ENCODE data around the gene JAK3.
A peak's percentile ranks its signal among the peaks of the same experiment; 100 is the strongest.
"Not testable (repeated sequence)": the region's sequence is repeated elsewhere in the genome, so short reads cannot be mapped to it uniquely, and the experiment has no call there.

Gene JAK3

GRCh38 chr19:17784201-17785008, 63.4 kb downstream of the JAK3 start:
- no peak overlapping the region for H3K9ac ChIP-seq (ENCODE audit: low read length)
- H3K9me3 ChIP-seq (ENCODE audit: insufficient read depth, low read length), result no peaks in the 10 kb centered on the region
- no peak overlapping the region for H3K4me3 ChIP-seq (ENCODE audit: low read length)
- H4K20me1 ChIP-seq (ENCODE audit: insufficient read depth, low read length), result no peaks in the 10 kb centered on the region
- no peaks in the 10 kb centered on the region for H3K79me2 ChIP-seq (ENCODE audit: low read length)
- peaks cover 6% of the 10 kb centered on the region; the same call in 1 of the 2 replicates for H3K4me1 ChIP-seq (ENCODE audit: low read length)
- peak overlapping the region; percentile 53 for H3K27ac ChIP-seq (ENCODE audit: low read length)
- TF ChIP-seq EZH2phosphoT487 (IDR thresholded peaks at IDR 0.05; ENCODE audit: low read depth) (no peak), CTCF (IDR thresholded peaks at IDR 0.05; ENCODE audit: low read depth, low read length) (peak; percentile 89)
- H3K4me2 ChIP-seq (ENCODE audit: low read length), result peak overlapping the region; percentile 39
- H3K27me3 ChIP-seq (ENCODE audit: low read depth, low read length), result no peaks in the 10 kb centered on the region
- H3K36me3 ChIP-seq (replicated peaks; ENCODE audit: low read depth, low read length), result peaks cover 37% of the 10 kb centered on the region
- no peak overlapping the region for H2AFZ ChIP-seq (ENCODE audit: low read depth, low read length)

- not testable (repeated sequence) for H2AFZ ChIP-seq (ENCODE audit: low read depth, low read length); H3K9ac ChIP-seq (ENCODE audit: low read length); H3K79me2 ChIP-seq (ENCODE audit: low read length); H3K4me3 ChIP-seq (ENCODE audit: low read length); H3K9me3 ChIP-seq (ENCODE audit: insufficient read depth, low read length); H3K4me1 ChIP-seq (ENCODE audit: low read length); H3K27me3 ChIP-seq (ENCODE audit: low read depth, low read length); H4K20me1 ChIP-seq (ENCODE audit: insufficient read depth, low read length)
- H3K36me3 ChIP-seq (replicated peaks; ENCODE audit: low read depth, low read length), result peaks cover 39% of the 10 kb centered on the region
- H3K4me2 ChIP-seq (ENCODE audit: low read length), result peak overlapping the region; percentile 39
- peak overlapping the region; percentile 53 for H3K27ac ChIP-seq (ENCODE audit: low read length)
Observed at GRCh38 chr19:17783721-17784120, 64.1 kb downstream of the JAK3 start.

- Histone ChIP-seq H3K79me2 (ENCODE audit: low read length) (no peaks in the 10 kb centered on the region), H3K4me1 (ENCODE audit: low read length) (peaks cover 34% of the 10 kb centered on the region), H3K4me3 (ENCODE audit: low read length) (no peak overlapping the region), H4K20me1 (ENCODE audit: insufficient read depth, low read length) (no peaks in the 10 kb centered on the region), H2AFZ (ENCODE audit: low read depth, low read length) (no peak overlapping the region), H3K36me3 (replicated peaks; ENCODE audit: low read depth, low read length) (peaks cover 44% of the 10 kb centered on the region), H3K9ac (ENCODE audit: low read length) (no peak overlapping the region), H3K9me3 (ENCODE audit: insufficient read depth, low read length) (no peaks in the 10 kb centered on the region), H3K27ac (ENCODE audit: low read length) (no peak overlapping the region), H3K4me2 (ENCODE audit: low read length) (no peak overlapping the region), H3K27me3 (ENCODE audit: low read depth, low read length) (no peaks in the 10 kb centered on the region)
- TF ChIP-seq CTCF (IDR thresholded peaks at IDR 0.05; ENCODE audit: low read depth, low read length) (no peak), EZH2phosphoT487 (IDR thresholded peaks at IDR 0.05; ENCODE audit: low read depth) (no peak)
Observed at GRCh38 chr19:17780781-17781180, 67.0 kb downstream of the JAK3 start.

- Histone ChIP-seq H3K9me3 (ENCODE audit: insufficient read depth, low read length) (no peaks in the 10 kb centered on the region), H3K4me1 (ENCODE audit: low read length) (peaks cover 45% of the 10 kb centered on the region), H3K9ac (ENCODE audit: low read length) (no peak overlapping the region), H2AFZ (ENCODE audit: low read depth, low read length) (no peak overlapping the region), H4K20me1 (ENCODE audit: insufficient read depth, low read length) (no peaks in the 10 kb centered on the region), H3K4me3 (ENCODE audit: low read length) (no peak overlapping the region), H3K27ac (ENCODE audit: low read length) (no peak overlapping the region), H3K79me2 (ENCODE audit: low read length) (no peaks in the 10 kb centered on the region), H3K36me3 (replicated peaks; ENCODE audit: low read depth, low read length) (peaks cover 49% of the 10 kb centered on the region), H3K27me3 (ENCODE audit: low read depth, low read length) (no peaks in the 10 kb centered on the region), H3K4me2 (ENCODE audit: low read length) (no peak overlapping the region)
- TF ChIP-seq CTCF (IDR thresholded peaks at IDR 0.05; ENCODE audit: low read depth, low read length), result no peak
- TF ChIP-seq EZH2phosphoT487 (IDR thresholded peaks at IDR 0.05; ENCODE audit: low read depth), result no peak
Observed at GRCh38 chr19:17778968-17779929, 68.5 kb downstream of the JAK3 start.

All from OCI-LY3 (cell line).